SK-N-MC (cell line): ENCODE results near the gene CSNK1G1.
"Not testable (repeated sequence)": the region's sequence is repeated elsewhere in the genome, so short reads cannot be mapped to it uniquely, and the experiment has no call there.

ENCODE experiments used
- EZH2 ChIP-seq: fragments of 200-600 bp; sonication (generic); IDR thresholded peaks from one replicate; pipeline ENCODE4 v1.6.1; 2017; ENCODE audit warnings: antibody characterized with exemption
- POLR2AphosphoS5 ChIP-seq: IDR thresholded peaks from 2 replicates; pipeline ENCODE4 v1.6.1; 2012; ENCODE audit warnings: mild to moderate bottlenecking, low read depth, low read length, borderline replicate concordance

DNA sequence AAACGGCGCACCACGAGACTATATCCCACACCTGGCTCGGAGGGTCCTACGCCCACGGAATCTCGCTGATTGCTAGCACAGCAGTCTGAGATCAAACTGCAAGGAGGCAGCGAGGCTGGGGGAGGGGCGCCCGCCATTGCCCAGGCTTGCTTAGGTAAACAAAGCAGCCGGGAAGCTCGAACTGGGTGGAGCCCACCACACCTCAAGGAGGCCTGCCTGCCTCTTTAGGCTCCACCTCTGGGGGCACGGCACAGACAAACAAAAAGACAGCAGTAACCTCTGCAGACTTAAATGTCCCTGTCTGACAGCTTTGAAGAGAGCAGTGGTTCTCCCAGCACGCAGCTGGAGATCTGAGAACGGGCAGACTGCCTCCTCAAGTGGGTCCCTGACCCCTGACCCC is 29.0 kb downstream of the CSNK1G1 start:
- not testable (repeated sequence) for TF ChIP-seq POLR2AphosphoS5, EZH2
